Body of pancreas (tissue), 4 donors: Measurements from ENCODE around the gene IQCE.

Experiments
- POLR2A ChIP-seq, 3 donors: fragments of 450-650 bp; IDR thresholded peaks; one replicate each; pipeline ENCODE4 v1.6.1; 2016; ENCODE audit warnings: antibody characterized with exemption in 3 of 3, mild to moderate bottlenecking in 2 of 3
- TF ChIP-seq, protein P1 (sequence below), 7 experiments: fragments of 450-650 bp in 4 of 7; fragments of 200-600 bp in 3 of 7; sonication (generic) in 3 of 7; IDR thresholded peaks; one replicate each; pipeline ENCODE4 v1.5.1; 2016 to 2019; ENCODE audit warnings: antibody characterized with exemption in 7 of 7

DNA sequence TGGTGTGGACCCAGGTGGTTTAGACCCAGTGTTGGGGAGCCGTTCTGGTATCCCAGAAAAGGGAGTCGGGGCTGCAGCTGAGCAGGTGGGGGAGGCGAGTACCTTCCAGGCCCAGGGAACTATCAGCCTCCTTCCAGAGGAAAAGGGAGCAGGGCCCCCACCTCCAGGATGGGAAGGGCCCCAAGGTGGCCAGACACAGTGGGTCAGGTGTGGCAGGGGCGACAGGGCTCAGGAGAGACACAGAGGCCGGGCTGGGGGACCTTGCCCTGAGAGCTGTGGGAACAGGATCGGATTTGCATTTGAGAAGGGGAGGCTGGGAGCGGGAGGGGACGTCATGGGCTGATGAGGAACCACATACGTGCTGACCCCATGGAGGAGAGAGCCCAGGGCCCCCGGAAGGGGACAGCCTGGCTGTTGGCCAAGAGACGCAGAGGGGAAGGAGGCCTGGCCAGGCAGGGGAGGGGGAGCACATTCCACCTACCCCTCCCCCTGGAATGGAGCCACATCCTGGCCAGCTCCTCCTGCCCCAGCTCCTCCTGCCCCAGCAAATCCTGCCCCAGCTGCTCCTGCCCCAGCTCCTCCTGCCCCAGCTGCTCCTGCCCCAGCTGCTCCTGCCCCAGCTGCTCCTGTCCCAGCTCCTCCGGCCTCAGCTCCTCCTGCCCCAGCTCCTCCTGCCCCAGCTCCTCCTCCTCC is 63.3 kb downstream of the IQCE start:
- TF ChIP-seq POLR2A (IDR thresholded peaks at IDR 0.05) = no peak
- TF ChIP-seq, protein P1, sequence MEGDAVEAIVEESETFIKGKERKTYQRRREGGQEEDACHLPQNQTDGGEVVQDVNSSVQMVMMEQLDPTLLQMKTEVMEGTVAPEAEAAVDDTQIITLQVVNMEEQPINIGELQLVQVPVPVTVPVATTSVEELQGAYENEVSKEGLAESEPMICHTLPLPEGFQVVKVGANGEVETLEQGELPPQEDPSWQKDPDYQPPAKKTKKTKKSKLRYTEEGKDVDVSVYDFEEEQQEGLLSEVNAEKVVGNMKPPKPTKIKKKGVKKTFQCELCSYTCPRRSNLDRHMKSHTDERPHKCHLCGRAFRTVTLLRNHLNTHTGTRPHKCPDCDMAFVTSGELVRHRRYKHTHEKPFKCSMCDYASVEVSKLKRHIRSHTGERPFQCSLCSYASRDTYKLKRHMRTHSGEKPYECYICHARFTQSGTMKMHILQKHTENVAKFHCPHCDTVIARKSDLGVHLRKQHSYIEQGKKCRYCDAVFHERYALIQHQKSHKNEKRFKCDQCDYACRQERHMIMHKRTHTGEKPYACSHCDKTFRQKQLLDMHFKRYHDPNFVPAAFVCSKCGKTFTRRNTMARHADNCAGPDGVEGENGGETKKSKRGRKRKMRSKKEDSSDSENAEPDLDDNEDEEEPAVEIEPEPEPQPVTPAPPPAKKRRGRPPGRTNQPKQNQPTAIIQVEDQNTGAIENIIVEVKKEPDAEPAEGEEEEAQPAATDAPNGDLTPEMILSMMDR (IDR thresholded peaks at IDR 0.05) = no peak
